ENCODE data around the gene COMMD7.
"Not testable (repeated sequence)": the region's sequence is repeated elsewhere in the genome, so short reads cannot be mapped to it uniquely, and the experiment has no call there.

COMMD7 gene

DNA sequence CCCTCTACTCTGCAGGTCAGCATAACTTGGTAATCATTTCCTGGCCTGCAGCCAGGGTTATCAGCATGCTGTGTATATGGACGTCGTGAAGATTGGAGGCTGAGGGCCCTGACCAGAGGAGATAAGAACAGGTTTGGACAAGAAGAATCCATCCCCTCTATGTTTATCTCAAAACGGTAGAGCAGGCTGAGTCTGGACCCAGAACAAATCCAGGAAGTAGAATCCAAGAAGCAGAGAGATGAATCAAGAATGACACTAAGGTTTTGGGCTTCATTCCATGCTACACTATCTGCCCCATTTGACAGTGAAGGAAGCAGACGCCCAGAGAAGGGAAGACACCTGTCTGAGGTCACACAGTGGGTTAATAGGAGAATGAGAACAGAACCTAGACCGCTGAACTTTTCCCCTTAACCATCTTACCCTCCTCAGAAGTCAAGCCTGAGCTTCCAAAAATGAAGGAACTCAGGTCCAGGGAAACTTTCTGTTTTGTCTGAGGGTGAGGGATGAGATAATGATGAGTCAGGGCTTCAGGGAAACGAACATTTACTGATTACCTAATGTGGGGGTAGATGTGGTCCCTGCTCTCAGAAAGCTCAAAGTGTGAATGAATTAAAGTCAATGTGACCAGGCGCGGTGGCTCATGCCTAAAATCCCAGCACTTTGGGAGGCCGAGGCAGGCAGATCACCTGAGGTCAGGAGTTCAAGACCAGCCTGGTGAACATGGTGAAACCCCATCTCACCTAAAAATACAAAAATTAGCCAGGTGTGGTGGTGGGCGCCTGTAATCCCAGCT is 9.4 kb upstream of the COMMD7 start:
- no peak overlapping the region for H3K4me3 Mint-ChIP-seq
- no peaks in the 10 kb centered on the region for H3K9me3 Mint-ChIP-seq
- H3K27ac Mint-ChIP-seq, result no peak overlapping the region
- H3K27me3 Mint-ChIP-seq, result no peaks in the 10 kb centered on the region
- H3K36me3 Mint-ChIP-seq (ENCODE audit: low read depth), result no peaks in the 10 kb centered on the region
- peaks cover 7% of the 10 kb centered on the region for H3K4me1 Mint-ChIP-seq (ENCODE audit: low read depth)

DNA sequence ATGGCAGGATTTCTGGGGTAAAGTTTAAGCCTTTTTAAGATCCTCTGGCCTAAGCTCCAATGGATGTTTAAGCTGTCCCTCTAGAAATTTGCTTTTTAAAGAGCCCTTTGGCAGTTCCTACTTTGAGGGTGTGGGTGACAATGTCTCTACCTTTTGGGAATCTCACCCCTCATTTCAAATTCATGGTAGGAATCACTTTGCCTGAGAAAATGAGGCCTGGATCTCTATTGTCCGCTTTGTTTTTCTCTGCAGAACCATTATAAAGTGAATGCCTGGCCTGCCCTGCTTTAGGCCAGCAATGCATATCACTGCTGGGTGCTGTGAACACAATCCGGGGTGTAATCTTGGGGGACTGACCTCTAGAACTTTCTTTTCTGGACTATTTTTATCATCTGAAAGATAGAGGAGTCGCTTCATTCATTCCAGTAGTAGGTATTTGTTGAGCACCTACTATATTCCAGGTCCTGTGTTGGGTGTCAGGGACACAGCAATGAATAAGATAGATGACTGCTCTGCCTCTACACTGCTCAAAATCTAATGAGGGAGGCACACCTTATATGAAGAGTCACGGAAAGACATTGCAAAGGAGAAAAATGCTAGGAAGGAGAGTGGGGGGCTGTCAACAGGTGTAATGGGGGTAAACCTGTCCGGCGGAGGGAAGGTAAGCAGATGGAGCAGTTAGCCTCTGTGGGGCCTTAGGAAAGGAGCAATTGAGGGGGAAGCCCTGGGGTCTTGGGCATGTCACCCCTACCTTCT is 8.6 kb upstream of the COMMD7 start:
- H3K4me1 Mint-ChIP-seq (ENCODE audit: low read depth), result peaks cover 7% of the 10 kb centered on the region
- H3K4me3 Mint-ChIP-seq, result no peak overlapping the region
- H3K36me3 Mint-ChIP-seq (ENCODE audit: low read depth), result no peaks in the 10 kb centered on the region
- H3K9me3 Mint-ChIP-seq, result no peaks in the 10 kb centered on the region
- H3K27me3 Mint-ChIP-seq, result no peaks in the 10 kb centered on the region
- H3K27ac Mint-ChIP-seq, result no peak overlapping the region

GRCh38 chr20:32751293-32751692 is 8.0 kb upstream of the COMMD7 start:
- Mint-ChIP-seq H3K36me3 (ENCODE audit: low read depth) (no peaks in the 10 kb centered on the region), H3K27ac (no peak overlapping the region), H3K27me3 (no peaks in the 10 kb centered on the region)

DNA sequence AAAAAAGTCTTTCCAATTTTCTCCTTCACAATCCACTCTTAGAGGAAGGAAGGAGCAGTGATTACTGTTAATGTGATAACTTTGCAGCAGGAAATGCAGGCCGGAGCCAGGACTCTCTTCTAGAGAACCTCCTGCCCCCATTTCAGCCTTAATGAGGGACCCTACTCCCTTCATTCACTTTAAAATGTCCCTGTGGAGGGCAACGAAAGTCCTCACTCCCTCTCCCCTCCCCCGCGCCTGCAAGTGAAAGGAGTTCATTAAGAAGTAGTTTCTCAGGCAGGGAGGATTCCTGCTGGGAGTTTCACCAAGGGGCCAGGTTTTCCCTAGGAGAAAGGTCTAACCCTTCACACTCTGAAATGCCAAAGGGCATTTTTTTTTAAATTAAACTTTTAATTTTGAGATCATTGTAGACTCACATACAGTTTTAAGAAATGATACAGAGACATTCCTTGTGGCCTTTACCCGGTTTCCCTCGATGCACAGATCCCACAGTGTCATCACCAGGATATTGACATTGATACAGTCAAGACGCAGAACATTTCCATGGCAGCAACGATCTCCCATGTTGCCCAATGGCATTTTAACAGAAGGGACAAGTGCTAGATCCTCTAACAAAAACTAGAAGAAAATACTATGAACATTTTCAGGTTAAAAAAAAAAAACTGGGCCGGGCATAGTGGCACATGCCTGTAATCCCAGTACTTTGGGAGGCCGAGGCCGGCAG is 6.8 kb upstream of the COMMD7 start:
- Mint-ChIP-seq H3K9me3 (no peaks in the 10 kb centered on the region), H3K27me3 (no peaks in the 10 kb centered on the region), H3K27ac (no peak overlapping the region), H3K36me3 (ENCODE audit: low read depth) (no peaks in the 10 kb centered on the region), H3K4me1 (ENCODE audit: low read depth) (peaks cover 8% of the 10 kb centered on the region), H3K4me3 (no peak overlapping the region)

More at GRCh38 chr20:32751293-32751692, 8.0 kb upstream of the COMMD7 start:
- Mint-ChIP-seq H3K4me3 (no peak overlapping the region), H3K4me1 (ENCODE audit: low read depth) (peaks cover 7% of the 10 kb centered on the region), H3K9me3 (no peaks in the 10 kb centered on the region)

DNA sequence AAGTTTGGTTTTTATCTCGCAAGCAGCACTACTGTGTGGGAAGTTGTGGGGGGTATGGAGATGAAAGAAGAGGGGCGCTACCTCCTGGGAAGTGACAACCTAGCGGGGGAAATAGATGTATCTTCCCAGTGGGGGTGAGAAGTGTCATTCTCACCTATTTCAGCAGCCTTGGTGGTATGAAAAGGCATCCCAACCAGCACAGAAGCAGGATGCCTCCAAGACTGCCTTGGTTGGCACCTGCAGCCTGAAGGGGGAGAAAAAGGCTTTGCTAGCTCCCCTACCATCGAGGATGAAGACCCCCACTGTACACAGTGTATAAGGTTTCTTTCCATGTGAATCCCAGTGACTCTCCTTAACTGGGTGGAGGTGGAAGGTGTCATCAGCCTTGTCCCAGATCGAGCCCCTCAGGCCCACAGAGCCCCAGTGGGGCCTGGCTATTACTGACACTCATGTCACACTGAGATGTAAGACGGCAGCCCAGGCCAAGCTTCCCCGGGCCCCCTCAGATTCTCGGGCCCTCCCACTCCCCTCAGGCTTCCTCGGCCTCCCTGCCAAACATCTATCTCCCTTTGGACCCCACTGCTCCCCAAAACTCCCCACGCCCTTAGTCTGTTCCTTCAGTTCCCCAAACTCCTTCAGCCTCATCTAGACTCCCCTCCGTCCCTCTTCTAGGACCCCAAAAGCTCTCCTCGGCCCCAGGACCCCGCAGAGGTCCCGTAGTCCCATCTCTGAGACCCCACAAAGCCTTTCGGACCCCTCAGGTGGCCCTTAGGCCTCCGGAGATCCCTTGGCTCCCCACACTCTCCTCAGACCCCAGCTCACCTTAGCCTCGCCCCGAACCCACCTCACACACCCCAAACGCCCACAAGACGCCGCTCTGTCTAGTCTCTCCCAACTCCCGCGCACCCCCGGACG is 688 bp downstream of the COMMD7 start:
- H3K4me1 Mint-ChIP-seq (ENCODE audit: low read depth), result peaks cover 59% of the 10 kb centered on the region
- H3K36me3 Mint-ChIP-seq (ENCODE audit: low read depth), result no peaks in the 10 kb centered on the region
- H3K27ac Mint-ChIP-seq, result peak overlapping the region; percentile 97
- no peaks in the 10 kb centered on the region for H3K27me3 Mint-ChIP-seq
- H3K4me3 Mint-ChIP-seq, result peak overlapping the region; percentile 86
- no peaks in the 10 kb centered on the region for H3K9me3 Mint-ChIP-seq

- Mint-ChIP-seq H3K27ac (peak overlapping the region; percentile 33), H3K9me3 (no peaks in the 10 kb centered on the region), H3K4me3 (no peak overlapping the region), H3K4me1 (ENCODE audit: low read depth) (peaks cover 70% of the 10 kb centered on the region), H3K36me3 (ENCODE audit: low read depth) (no peaks in the 10 kb centered on the region), H3K27me3 (no peaks in the 10 kb centered on the region)
These were observed 2.1 kb downstream of the COMMD7 start for GRCh38 chr20:32741151-32741550.

- H3K27me3 Mint-ChIP-seq, result no peaks in the 10 kb centered on the region
- no peaks in the 10 kb centered on the region for H3K9me3 Mint-ChIP-seq
- peak overlapping the region; percentile 43 for H3K4me3 Mint-ChIP-seq
- peak overlapping the region; percentile 84 for H3K27ac Mint-ChIP-seq
- H3K4me1 Mint-ChIP-seq (ENCODE audit: low read depth), result peaks cover 56% of the 10 kb centered on the region
- H3K36me3 Mint-ChIP-seq (ENCODE audit: low read depth), result no peaks in the 10 kb centered on the region
These were observed 5.7 kb downstream of the COMMD7 start for GRCh38 chr20:32737371-32738223.

DNA sequence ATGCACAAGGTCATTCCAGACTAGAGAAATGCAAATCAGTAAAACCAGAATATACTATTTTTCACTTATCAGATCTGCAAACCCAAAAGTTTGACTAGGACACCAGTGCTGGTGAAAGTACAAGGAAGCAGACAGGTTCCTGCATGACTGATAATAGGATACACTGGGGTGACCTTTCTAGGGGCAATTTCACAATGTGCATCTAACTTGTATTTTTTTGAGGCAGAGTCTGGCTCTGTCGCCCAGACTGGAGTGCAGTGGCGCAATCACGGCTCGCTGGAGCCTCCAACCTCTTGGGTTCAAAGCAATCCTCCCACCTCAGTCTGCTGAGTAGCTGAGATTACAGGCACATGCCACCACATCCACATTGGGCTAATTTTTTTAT is 11.4 kb downstream of the COMMD7 start:
- H3K27me3 Mint-ChIP-seq, result no peaks in the 10 kb centered on the region
- no peak overlapping the region for H3K4me3 Mint-ChIP-seq
- H3K36me3 Mint-ChIP-seq (ENCODE audit: low read depth), result peaks cover 12% of the 10 kb centered on the region
- H3K27ac Mint-ChIP-seq, result no peak overlapping the region
- peaks cover 24% of the 10 kb centered on the region for H3K4me1 Mint-ChIP-seq (ENCODE audit: low read depth)
- no peaks in the 10 kb centered on the region for H3K9me3 Mint-ChIP-seq

DNA sequence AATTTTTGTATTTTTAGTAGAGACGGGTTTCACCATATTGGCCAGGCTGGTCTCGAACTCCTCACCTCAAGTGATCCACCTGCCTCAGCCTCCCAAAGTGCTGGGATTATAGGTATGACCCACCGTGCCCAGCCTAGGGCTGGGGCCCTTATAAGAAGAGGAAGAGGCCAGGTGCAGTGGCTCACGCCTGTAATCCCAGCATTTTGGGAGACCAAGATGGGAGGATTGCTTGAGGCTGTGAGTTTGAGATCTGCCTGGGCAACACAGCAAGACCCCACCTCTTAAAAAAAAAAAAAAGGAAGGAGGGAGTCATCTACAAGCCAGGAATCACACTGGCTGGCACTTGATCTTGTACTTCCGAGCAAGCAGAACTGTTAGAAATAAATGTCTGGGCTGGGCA is 13.9 kb downstream of the COMMD7 start:
- H3K4me1 Mint-ChIP-seq (ENCODE audit: low read depth), result peaks cover 12% of the 10 kb centered on the region
- H3K27ac Mint-ChIP-seq, H3K9me3 Mint-ChIP-seq, H3K4me3 Mint-ChIP-seq, H3K27me3 Mint-ChIP-seq: not testable (repeated sequence)
- H3K36me3 Mint-ChIP-seq (ENCODE audit: low read depth), result peaks cover 23% of the 10 kb centered on the region

- not testable (repeated sequence) for H3K27me3 Mint-ChIP-seq, H3K9me3 Mint-ChIP-seq, H3K4me3 Mint-ChIP-seq, H3K27ac Mint-ChIP-seq
- Mint-ChIP-seq H3K4me1 (ENCODE audit: low read depth) (peaks cover 12% of the 10 kb centered on the region), H3K36me3 (ENCODE audit: low read depth) (peaks cover 23% of the 10 kb centered on the region)
These were observed 14.8 kb downstream of the COMMD7 start for GRCh38 chr20:32728435-32728834.

- peaks cover 12% of the 10 kb centered on the region for H3K4me1 Mint-ChIP-seq (ENCODE audit: low read depth)
- H3K36me3 Mint-ChIP-seq (ENCODE audit: low read depth), result peaks cover 23% of the 10 kb centered on the region
- H3K4me3 Mint-ChIP-seq, result no peak overlapping the region
- H3K27me3 Mint-ChIP-seq, result no peaks in the 10 kb centered on the region
- no peak overlapping the region for H3K27ac Mint-ChIP-seq
- no peaks in the 10 kb centered on the region for H3K9me3 Mint-ChIP-seq
These were observed 15.6 kb downstream of the COMMD7 start for GRCh38 chr20:32727683-32728082.

DNA sequence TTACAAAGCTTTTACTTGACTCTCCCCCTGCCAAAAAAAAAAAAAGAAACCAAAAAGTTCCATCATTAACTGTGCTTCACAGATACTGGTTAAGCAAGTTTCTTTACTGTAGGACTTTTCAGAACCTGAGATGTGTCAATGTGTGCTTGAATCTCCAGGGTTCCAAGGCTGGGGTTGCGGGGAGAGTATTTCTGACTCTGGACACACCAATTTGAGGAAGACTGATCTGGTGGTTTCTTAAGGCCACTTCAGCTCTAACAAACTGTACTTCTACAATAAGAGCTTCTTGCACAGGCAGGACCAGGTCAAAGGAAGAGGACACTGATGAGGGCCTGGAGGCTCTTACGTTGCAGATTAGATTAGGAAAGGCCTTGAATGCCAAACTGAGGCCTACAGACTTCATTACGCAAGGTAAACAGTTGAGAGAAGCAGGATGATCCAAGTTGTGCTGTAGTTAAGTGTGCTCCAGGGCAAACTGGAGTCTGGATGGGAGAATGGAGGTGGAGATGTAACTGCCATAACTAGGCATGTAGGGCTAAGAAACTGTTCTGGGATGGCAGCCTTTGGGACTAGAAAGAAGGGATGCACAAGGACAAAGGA is 24.4 kb downstream of the COMMD7 start:
- Mint-ChIP-seq H3K36me3 (ENCODE audit: low read depth) (peaks cover 23% of the 10 kb centered on the region), H3K27ac (no peak overlapping the region)

GRCh38 chr20:32711346-32711745 is 31.9 kb downstream of the COMMD7 start:
- Mint-ChIP-seq H3K4me1 (ENCODE audit: low read depth) (peaks cover 17% of the 10 kb centered on the region), H3K27me3 (no peaks in the 10 kb centered on the region), H3K9me3 (no peaks in the 10 kb centered on the region), H3K27ac (no peak overlapping the region), H3K36me3 (ENCODE audit: low read depth) (peaks cover 7% of the 10 kb centered on the region), H3K4me3 (no peak overlapping the region)

More for the DNA sequence above, 24.4 kb downstream of the COMMD7 start:
- no peaks in the 10 kb centered on the region for H3K27me3 Mint-ChIP-seq
- no peaks in the 10 kb centered on the region for H3K9me3 Mint-ChIP-seq
- H3K4me3 Mint-ChIP-seq, result no peak overlapping the region
- no peaks in the 10 kb centered on the region for H3K4me1 Mint-ChIP-seq (ENCODE audit: low read depth)
